ENCODE data around the gene ZDHHC18.

The ZDHHC18 gene

GRCh38 chr1:26828411-26828991 is 2.0 kb downstream of the ZDHHC18 start:
- no peak overlapping the region for H3K27ac ChIP-seq
- no peak for TF ChIP-seq ZFX (IDR thresholded peaks at IDR 0.05; ENCODE audit: borderline replicate concordance)
- TF ChIP-seq CTCF (IDR thresholded peaks at IDR 0.05): no peak

GRCh38 chr1:26829184-26829911 is 2.9 kb downstream of the ZDHHC18 start:
- TF ChIP-seq CTCF (IDR thresholded peaks at IDR 0.05) (no peak), ZFX (IDR thresholded peaks at IDR 0.05; ENCODE audit: borderline replicate concordance) (no peak)
- no peak overlapping the region for H3K27ac ChIP-seq

GRCh38 chr1:26831059-26831458 is 4.6 kb downstream of the ZDHHC18 start:
- no peak for TF ChIP-seq CTCF (IDR thresholded peaks at IDR 0.05)
- no peak for TF ChIP-seq ZFX (IDR thresholded peaks at IDR 0.05; ENCODE audit: borderline replicate concordance)
- H3K27ac ChIP-seq: 0 out of 2 replicates have a peak overlapping the region, but pooled peaks have one; percentile 2

- no peak for TF ChIP-seq CTCF (IDR thresholded peaks at IDR 0.05)
- no peak for TF ChIP-seq ZFX (IDR thresholded peaks at IDR 0.05; ENCODE audit: borderline replicate concordance)
- H3K27ac ChIP-seq: 0 out of 2 replicates have a peak overlapping the region, but pooled peaks have one; percentile 2
These were observed 5.2 kb downstream of the ZDHHC18 start for GRCh38 chr1:26831546-26832248.

- no peak overlapping the region for H3K27ac ChIP-seq
These were observed 5.9 kb downstream of the ZDHHC18 start for GRCh38 chr1:26832249-26832960.

More at GRCh38 chr1:26832249-26832960, 5.9 kb downstream of the ZDHHC18 start:
- no peak for TF ChIP-seq ZFX (IDR thresholded peaks at IDR 0.05; ENCODE audit: borderline replicate concordance)
- no peak for TF ChIP-seq CTCF (IDR thresholded peaks at IDR 0.05)
